HG03039 (cell line): ENCODE measurements around the gene CIB2.

Source experiments
- ATAC-seq: cut with Tn5 transposase; IDR thresholded peaks from one replicate; pipeline ENCODE4 v1.9.1; 2021; ENCODE audit warnings: mild to moderate bottlenecking, moderate library complexity; ENCODE audit not compliant: unreplicated experiment

CIB2 gene

GRCh38 chr15:78087951-78088772, 43.1 kb downstream of the CIB2 start:
- ATAC-seq: peak; percentile 43

GRCh38 chr15:78085928-78086327, 45.3 kb downstream of the CIB2 start:
- no peak for ATAC-seq

GRCh38 chr15:78084449-78084750, 46.8 kb downstream of the CIB2 start:
- ATAC-seq: no peak

- no peak for ATAC-seq
Observed at GRCh38 chr15:78083687-78084448, 47.4 kb downstream of the CIB2 start.

- ATAC-seq: no peak
Observed at GRCh38 chr15:78083186-78083585, 48.1 kb downstream of the CIB2 start.

GRCh38 chr15:78082743-78083110, 48.5 kb downstream of the CIB2 start:
- no peak for ATAC-seq

GRCh38 chr15:78082106-78082742, 49.0 kb downstream of the CIB2 start:
- ATAC-seq: no peak

- ATAC-seq: no peak
Observed at GRCh38 chr15:78080088-78080460, 51.2 kb downstream of the CIB2 start.

GRCh38 chr15:78079298-78080087, 51.8 kb downstream of the CIB2 start:
- ATAC-seq: no peak

- ATAC-seq: no peak
Observed at GRCh38 chr15:78077871-78078210, 53.4 kb downstream of the CIB2 start.

- peak; percentile 62 for ATAC-seq
Observed at GRCh38 chr15:78077053-78077870, 54.0 kb downstream of the CIB2 start, which contains the start of gene TBC1D2B. Gene TBC1D2B, minus strand, starts transcription at chr15:78077711. Its CDS starts 59 bp downstream, at chr15:78077652.

- no peak for ATAC-seq
Observed at GRCh38 chr15:78076231-78077052, 54.8 kb downstream of the CIB2 start.

GRCh38 chr15:78075490-78076230, 55.6 kb downstream of the CIB2 start:
- no peak for ATAC-seq

GRCh38 chr15:78073046-78073787, 58.0 kb downstream of the CIB2 start:
- ATAC-seq: no peak

GRCh38 chr15:78072080-78072892, 59.0 kb downstream of the CIB2 start:
- ATAC-seq: no peak

- ATAC-seq: no peak
Observed at GRCh38 chr15:78071383-78071782, 59.9 kb downstream of the CIB2 start.

- ATAC-seq: no peak
Observed at GRCh38 chr15:78070049-78070700, 61.1 kb downstream of the CIB2 start.
